Progenitor cell of endocrine pancreas (in vitro differentiated cells): ENCODE measurements around the gene SYNE3. TPM values are rescaled to one million over a fixed set of nuclear protein-coding genes. Genes with fewer than 3 reads are reported as not detected.

ENCODE experiments used
- DNase-seq: peaks from one replicate; pipeline ENCODE4 v3.0.0; 2021; ENCODE audit warnings: low spot score; ENCODE audit not compliant: unreplicated experiment
- H3K27ac Mint-ChIP-seq: 2 replicates; pipeline ENCODE4 v1.8.0; 2021; ENCODE audit warnings: mild to moderate bottlenecking, moderate library complexity, mixed read lengths
- H3K27me3 Mint-ChIP-seq: 2 replicates; pipeline ENCODE4 v1.8.0; 2021; ENCODE audit warnings: mixed read lengths
- H3K36me3 Mint-ChIP-seq: 2 replicates; pipeline ENCODE4 v1.8.0; 2022; ENCODE audit warnings: mixed read lengths; ENCODE audit not compliant: insufficient read depth
- H3K4me1 Mint-ChIP-seq: 2 replicates; pipeline ENCODE4 v1.8.0; 2021; ENCODE audit warnings: low read depth, mixed read lengths
- H3K4me3 Mint-ChIP-seq: 2 replicates; pipeline ENCODE4 v1.8.0; 2021; ENCODE audit warnings: low read depth, mild to moderate bottlenecking, moderate library complexity, mixed read lengths
- H3K9me3 Mint-ChIP-seq: 2 replicates; pipeline ENCODE4 v1.8.0; 2021; ENCODE audit warnings: low read depth, mixed read lengths
- CTCF ChIP-seq: fragments of 200-600 bp; sonication (generic); IDR thresholded peaks from one replicate; pipeline ENCODE4 v1.5.0; 2021; ENCODE audit warnings: antibody characterized with exemption, mild to moderate bottlenecking; ENCODE audit not compliant: unreplicated experiment
- total RNA-seq: library from RNA; stranded (reverse); gene quantifications from 2 replicates; pipeline ENCODE4 v1.2.1, GENCODE V29; 2021

The SYNE3 gene
- total RNA-seq, 1 donor from 2014 or later: 0.31 TPM

DNA sequence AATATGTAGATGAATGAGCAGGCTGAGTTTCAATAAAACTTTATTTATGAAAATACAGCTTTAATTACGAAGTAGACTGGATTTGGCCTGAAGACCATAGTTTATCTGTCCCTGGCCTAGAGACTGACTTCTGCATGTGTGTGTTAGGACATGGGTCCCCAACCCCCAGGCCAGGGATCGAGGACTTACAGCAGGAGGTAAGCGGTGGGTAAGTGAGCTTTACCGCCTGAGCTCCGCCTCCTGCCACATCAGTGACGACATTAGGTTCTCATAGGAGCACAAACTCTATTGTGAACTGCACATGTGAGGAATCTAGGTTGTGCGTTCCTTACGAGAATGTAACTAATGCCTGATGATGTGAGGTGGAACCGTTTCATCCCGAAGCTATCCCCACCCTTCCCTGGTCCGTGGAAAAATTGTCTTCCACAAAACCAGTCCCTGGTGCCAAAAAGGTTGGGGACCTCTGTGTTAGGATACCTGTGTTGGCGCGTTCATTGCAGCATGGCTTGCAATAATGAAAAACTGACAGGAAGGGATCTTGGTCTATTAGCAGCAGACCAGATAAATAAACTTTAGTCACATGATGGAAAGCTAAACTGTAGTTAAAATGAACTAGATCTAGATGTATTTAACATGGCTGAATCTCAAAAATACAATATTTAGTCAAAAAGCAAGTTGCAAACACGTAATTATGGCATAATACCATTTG is 22.5 kb upstream of the SYNE3 start:
- Mint-ChIP-seq H3K9me3 (no peaks in the 10 kb centered on the region), H3K4me1 (peaks cover 21% of the 10 kb centered on the region), H3K27ac (no peak overlapping the region), H3K4me3 (no peak overlapping the region), H3K36me3 (no peaks in the 10 kb centered on the region), H3K27me3 (no peaks in the 10 kb centered on the region)
- no peak for DNase-seq
- no peak for TF ChIP-seq CTCF

GRCh38 chr14:95537298-95538089 is 21.0 kb upstream of the SYNE3 start:
- H3K27ac Mint-ChIP-seq: no peak overlapping the region
- no peak for TF ChIP-seq CTCF

DNA sequence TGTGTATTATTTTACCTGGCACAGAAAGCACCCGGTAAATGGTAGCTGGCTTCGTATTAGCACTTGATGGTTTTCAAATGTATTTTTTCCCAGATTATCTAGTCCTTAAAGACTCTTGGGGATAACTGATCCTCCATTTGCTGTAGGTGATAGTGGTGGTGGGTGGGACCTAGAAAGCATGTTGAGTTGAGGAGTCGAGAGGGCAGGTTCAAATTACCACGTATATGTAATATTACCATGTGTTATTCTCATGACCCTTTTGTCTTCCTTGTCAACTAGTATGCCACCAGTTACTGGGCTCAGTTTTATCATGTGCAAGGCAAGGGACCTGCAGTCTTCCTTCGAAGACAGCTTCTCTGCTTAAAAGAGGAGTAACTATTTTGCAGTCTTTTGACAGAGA is 20.2 kb upstream of the SYNE3 start:
- H3K4me1 Mint-ChIP-seq: peaks cover 40% of the 10 kb centered on the region
- H3K27ac Mint-ChIP-seq: no peak overlapping the region
- no peaks in the 10 kb centered on the region for H3K36me3 Mint-ChIP-seq
- no peaks in the 10 kb centered on the region for H3K27me3 Mint-ChIP-seq
- H3K9me3 Mint-ChIP-seq: no peaks in the 10 kb centered on the region
- H3K4me3 Mint-ChIP-seq: peak overlapping the region; percentile 91
- no peak for TF ChIP-seq CTCF
- no peak for DNase-seq

More at GRCh38 chr14:95537298-95538089, 21.0 kb upstream of the SYNE3 start:
- Mint-ChIP-seq H3K4me1 (peaks cover 33% of the 10 kb centered on the region), H3K36me3 (no peaks in the 10 kb centered on the region), H3K4me3 (peak overlapping the region; percentile 9), H3K27me3 (no peaks in the 10 kb centered on the region), H3K9me3 (no peaks in the 10 kb centered on the region)
- DNase-seq: no peak

- no peaks in the 10 kb centered on the region for H3K9me3 Mint-ChIP-seq
- peak overlapping the region; percentile 91 for H3K4me3 Mint-ChIP-seq
- TF ChIP-seq CTCF: no peak
- peak overlapping the region; percentile 0 for H3K27ac Mint-ChIP-seq
- no peaks in the 10 kb centered on the region for H3K36me3 Mint-ChIP-seq
- H3K4me1 Mint-ChIP-seq: peaks cover 45% of the 10 kb centered on the region
- DNase-seq: no peak
- H3K27me3 Mint-ChIP-seq: no peaks in the 10 kb centered on the region
Measured at GRCh38 chr14:95536036-95536593, 19.7 kb upstream of the SYNE3 start.

GRCh38 chr14:95535226-95536021 is 19.0 kb upstream of the SYNE3 start:
- Mint-ChIP-seq H3K27me3 (no peaks in the 10 kb centered on the region), H3K9me3 (no peaks in the 10 kb centered on the region), H3K4me3 (peak overlapping the region; percentile 91), H3K4me1 (peaks cover 48% of the 10 kb centered on the region), H3K36me3 (no peaks in the 10 kb centered on the region), H3K27ac (peak overlapping the region; percentile 93)
- no peak for DNase-seq
- no peak for TF ChIP-seq CTCF
